Measurements from ENCODE around the gene FIBP. TPM values are rescaled to one million over a fixed set of nuclear protein-coding genes. Genes with fewer than 3 reads are reported as not detected.

Gene FIBP
- total and polyA plus RNA-seq, 4 donors: 47.1 to 77.2 (median 62.2) TPM

DNA sequence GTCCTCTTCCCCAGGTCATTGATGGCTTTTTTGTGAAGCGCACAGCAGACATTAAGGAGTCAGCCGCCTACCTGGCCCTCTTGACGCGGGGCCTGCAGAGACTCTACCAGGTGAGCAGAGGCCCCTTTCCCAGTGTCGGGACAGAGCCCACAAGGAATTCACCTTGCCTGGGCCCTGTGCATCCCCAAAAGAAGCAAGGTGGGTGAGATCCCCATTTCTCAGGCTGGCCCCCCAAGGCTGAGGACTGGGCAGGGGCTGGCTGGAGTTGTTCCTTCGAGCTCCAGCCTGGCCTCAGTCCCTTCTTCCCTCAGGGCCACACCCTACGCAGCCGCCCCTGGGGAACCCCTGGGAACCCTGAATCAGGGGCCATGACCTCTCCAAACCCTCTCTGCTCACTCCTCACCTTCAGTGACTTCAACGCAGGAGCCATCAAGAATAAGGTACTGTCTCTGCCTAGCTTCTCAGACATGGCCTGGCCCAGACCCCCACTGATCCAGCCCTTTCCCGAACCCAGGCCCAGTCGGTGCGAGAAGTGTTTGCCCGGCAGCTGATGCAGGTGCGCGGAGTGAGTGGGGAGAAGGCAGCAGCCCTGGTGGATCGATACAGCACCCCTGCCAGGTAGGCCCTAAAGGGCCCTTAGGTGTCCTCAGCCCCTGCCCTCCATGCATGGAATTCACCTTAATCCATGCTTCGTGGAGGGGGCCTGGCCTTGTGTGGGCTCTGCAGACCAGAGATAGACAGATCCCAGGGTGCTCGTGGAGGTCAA is 23.4 kb downstream of the FIBP start:
- Histone ChIP-seq H3K4me1 (ENCODE audit: control insufficient read depth in 5 of 5, insufficient read depth in 5 of 5, low read length in 5 of 5) (peaks cover 0 to 16% (median 9%) of the 10 kb centered on the region in 5 donors), H3K4me3 (no peak overlapping the region), H3K27me3 (ENCODE audit: control insufficient read depth in 3 of 3, insufficient read depth in 3 of 3, low read length in 2 of 3) (no peaks in the 10 kb centered on the region), H3K9me3 (ENCODE audit: control insufficient read depth in 4 of 4, insufficient read depth in 3 of 4, low read length in 3 of 4) (no peaks in the 10 kb centered on the region), H3K27ac (ENCODE audit: low read depth in 1 of 2, low read length in 1 of 2) (no peak overlapping the region), H3K9ac (ENCODE audit: insufficient read depth in 1 of 2, low read length in 2 of 2) (no peak overlapping the region), H3K36me3 (ENCODE audit: control insufficient read depth in 4 of 4, insufficient read depth in 4 of 4, low read length in 4 of 4) (peaks cover 13 to 58% (median 39%) of the 10 kb centered on the region in 4 donors)
- 87 to 94% methylated on average over 18 of the region's 18 CpGs for WGBS, 2 donors
- TF ChIP-seq, protein P1, sequence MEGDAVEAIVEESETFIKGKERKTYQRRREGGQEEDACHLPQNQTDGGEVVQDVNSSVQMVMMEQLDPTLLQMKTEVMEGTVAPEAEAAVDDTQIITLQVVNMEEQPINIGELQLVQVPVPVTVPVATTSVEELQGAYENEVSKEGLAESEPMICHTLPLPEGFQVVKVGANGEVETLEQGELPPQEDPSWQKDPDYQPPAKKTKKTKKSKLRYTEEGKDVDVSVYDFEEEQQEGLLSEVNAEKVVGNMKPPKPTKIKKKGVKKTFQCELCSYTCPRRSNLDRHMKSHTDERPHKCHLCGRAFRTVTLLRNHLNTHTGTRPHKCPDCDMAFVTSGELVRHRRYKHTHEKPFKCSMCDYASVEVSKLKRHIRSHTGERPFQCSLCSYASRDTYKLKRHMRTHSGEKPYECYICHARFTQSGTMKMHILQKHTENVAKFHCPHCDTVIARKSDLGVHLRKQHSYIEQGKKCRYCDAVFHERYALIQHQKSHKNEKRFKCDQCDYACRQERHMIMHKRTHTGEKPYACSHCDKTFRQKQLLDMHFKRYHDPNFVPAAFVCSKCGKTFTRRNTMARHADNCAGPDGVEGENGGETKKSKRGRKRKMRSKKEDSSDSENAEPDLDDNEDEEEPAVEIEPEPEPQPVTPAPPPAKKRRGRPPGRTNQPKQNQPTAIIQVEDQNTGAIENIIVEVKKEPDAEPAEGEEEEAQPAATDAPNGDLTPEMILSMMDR (IDR thresholded peaks at IDR 0.05; ENCODE audit: control extremely low read depth, extremely low read depth): no peak
- DNase-seq (peak in 1 of 3 donors; percentile 12), ATAC-seq (ENCODE audit: insufficient read depth, low FRiP score) (no peak)

DNA sequence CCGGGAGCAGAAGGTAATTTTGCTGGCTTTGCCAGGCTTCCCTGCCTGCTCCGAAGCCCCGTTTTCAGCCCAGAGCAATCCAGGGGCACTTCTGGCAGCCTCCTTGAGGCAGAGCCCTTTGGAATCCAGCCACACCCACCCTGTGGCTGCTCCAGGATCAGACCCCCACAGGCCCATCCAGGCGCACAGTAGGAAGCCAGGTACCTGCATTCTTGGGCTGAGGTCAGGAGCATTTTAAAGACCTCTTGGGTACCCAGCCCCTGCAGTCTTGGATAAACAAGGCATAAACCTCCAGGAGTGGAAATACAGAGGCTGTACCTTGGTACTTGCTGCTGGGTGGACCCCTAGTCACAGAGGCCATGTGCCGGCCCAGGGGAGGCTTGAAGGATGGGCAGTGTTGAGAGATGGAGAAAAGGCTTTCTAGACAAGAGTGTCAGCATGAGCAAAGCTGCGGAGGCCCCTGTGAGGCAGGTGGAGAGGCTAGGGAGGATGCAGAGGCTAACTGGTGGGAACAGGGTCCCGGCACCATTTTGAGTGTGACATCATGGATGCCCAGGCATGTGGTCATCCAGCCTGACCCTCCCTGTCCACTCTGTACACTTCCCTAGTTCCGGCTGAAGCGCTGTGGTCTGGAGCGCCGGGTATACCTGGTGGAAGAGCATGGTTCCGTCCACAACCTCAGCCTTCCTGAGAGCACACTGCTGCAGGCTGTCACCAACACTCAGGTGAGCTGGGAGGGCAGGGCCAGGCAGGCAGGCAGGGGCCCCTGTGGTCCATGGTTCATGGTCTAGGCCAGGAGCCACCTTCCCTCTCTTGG is 24.2 kb downstream of the FIBP start:
- WGBS, 2 donors: 84 to 91% methylated on average over 12 of the region's 12 CpGs
- DNase-seq (peak in 1 of 3 donors; percentile 11), ATAC-seq (ENCODE audit: insufficient read depth, low FRiP score) (no peak)
- H3K9me3 ChIP-seq (ENCODE audit: control insufficient read depth in 4 of 4, insufficient read depth in 3 of 4, low read length in 3 of 4): no peaks in the 10 kb centered on the region
- no peak overlapping the region for H3K27ac ChIP-seq (ENCODE audit: low read depth in 1 of 2, low read length in 1 of 2)
- no peak overlapping the region for H3K9ac ChIP-seq (ENCODE audit: insufficient read depth in 1 of 2, low read length in 2 of 2)
- TF ChIP-seq, protein P1 (IDR thresholded peaks at IDR 0.05; ENCODE audit: control extremely low read depth, extremely low read depth): no peak
- no peaks in the 10 kb centered on the region for H3K27me3 ChIP-seq (ENCODE audit: control insufficient read depth in 3 of 3, insufficient read depth in 3 of 3, low read length in 2 of 3)
- H3K4me3 ChIP-seq: no peak overlapping the region
- H3K4me1 ChIP-seq (ENCODE audit: control insufficient read depth in 5 of 5, insufficient read depth in 5 of 5, low read length in 5 of 5): peaks cover 0 to 21% (median 10%) of the 10 kb centered on the region in 5 donors
- peaks cover 13 to 55% (median 33%) of the 10 kb centered on the region in 4 donors for H3K36me3 ChIP-seq (ENCODE audit: control insufficient read depth in 4 of 4, insufficient read depth in 4 of 4, low read length in 4 of 4)

DNA sequence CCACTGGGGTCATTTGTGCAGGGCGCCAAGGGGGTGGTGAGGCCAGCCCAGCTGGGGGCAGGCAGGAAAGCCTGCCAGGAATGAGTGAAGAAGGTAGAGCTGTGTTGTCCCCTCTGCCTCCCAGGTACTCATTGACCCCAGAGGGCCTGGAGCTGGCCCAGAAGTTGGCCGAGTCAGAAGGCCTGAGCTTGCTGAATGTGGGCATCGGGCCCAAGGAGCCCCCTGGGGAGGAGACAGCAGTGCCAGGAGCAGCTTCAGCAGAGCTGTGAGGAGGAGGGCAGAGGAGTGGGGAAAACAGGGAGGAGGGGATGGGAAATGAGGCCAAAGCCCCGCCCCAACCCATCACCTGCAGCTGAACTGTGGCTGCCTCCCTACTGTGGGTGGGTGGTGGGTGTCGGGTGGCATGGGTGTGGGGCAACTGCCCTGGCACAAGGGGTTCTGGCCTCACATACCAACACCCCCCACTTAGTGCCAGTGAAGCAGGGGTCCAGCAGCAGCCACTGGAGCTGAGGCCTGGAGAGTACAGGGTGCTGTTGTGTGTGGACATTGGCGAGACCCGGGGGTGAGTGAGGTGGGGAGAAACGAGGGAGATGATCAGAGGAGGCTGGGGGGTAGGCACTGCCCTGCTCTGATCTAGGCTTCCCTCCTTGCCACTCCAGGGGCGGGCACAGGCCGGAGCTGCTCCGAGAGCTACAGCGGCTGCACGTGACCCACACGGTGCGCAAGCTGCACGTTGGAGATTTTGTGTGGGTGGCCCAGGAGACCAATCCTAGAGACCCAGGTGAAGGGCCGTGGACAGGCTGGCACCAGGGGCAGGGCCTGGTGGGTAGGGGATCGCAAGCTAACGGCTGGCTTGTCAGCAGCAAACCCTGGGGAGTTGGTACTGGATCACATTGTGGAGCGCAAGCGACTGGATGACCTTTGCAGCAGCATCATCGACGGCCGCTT is 25.1 kb downstream of the FIBP start:
- H3K9ac ChIP-seq (ENCODE audit: insufficient read depth in 1 of 2, low read length in 2 of 2): no peak overlapping the region
- peaks cover 13 to 55% (median 27%) of the 10 kb centered on the region in 4 donors for H3K36me3 ChIP-seq (ENCODE audit: control insufficient read depth in 4 of 4, insufficient read depth in 4 of 4, low read length in 4 of 4)
- no peaks in the 10 kb centered on the region for H3K9me3 ChIP-seq (ENCODE audit: control insufficient read depth in 4 of 4, insufficient read depth in 3 of 4, low read length in 3 of 4)
- WGBS, 2 donors: 94 to 97% methylated on average over 21 to 24 of the region's 24 CpGs
- ATAC-seq (ENCODE audit: insufficient read depth, low FRiP score) (no peak), DNase-seq (peak in 1 of 3 donors; percentile 17)
- no peaks in the 10 kb centered on the region for H3K27me3 ChIP-seq (ENCODE audit: control insufficient read depth in 3 of 3, insufficient read depth in 3 of 3, low read length in 2 of 3)
- peaks cover 0 to 29% (median 10%) of the 10 kb centered on the region in 5 donors for H3K4me1 ChIP-seq (ENCODE audit: control insufficient read depth in 5 of 5, insufficient read depth in 5 of 5, low read length in 5 of 5)
- TF ChIP-seq, protein P1 (IDR thresholded peaks at IDR 0.05; ENCODE audit: control extremely low read depth, extremely low read depth): no peak
- H3K27ac ChIP-seq (ENCODE audit: low read depth in 1 of 2, low read length in 1 of 2): no peak overlapping the region
- H3K4me3 ChIP-seq: no peak overlapping the region

Data from lung (tissue), 12 donors.